HepG2 (cell line): ENCODE data around the gene SARS2. TPM values are rescaled to one million over a fixed set of nuclear protein-coding genes. Genes with fewer than 3 reads are reported as not detected.

ENCODE experiments used
- BRCA1 ChIP-seq: sonication (generic); formaldehyde crosslinking; IDR thresholded peaks from 2 replicates; pipeline ENCODE4 v1.4.0; 2020; ENCODE audit warnings: missing genetic modification reagents
- CREM ChIP-seq, 2 experiments: sonication (generic) in 1 of 2; formaldehyde crosslinking in 1 of 2; IDR thresholded peaks; 2 replicates each; pipeline versions ENCODE4 v1.4.0 to v1.6.1; 2016 to 2020; ENCODE audit warnings: antibody characterized with exemption in 1 of 2, mild to moderate bottlenecking in 1 of 2, missing genetic modification reagents in 1 of 2
- JUNB ChIP-seq: sonication (generic); formaldehyde crosslinking; IDR thresholded peaks from 2 replicates; pipeline ENCODE4 v1.8.0; 2022; ENCODE audit warnings: missing genetic modification reagents, mild to moderate bottlenecking, borderline replicate concordance
- KMT2A ChIP-seq: sonication (generic); formaldehyde crosslinking; IDR thresholded peaks from 2 replicates; pipeline ENCODE4 v1.4.0; 2020; ENCODE audit warnings: missing genetic modification reagents
- LCORL ChIP-seq, 2 experiments: fragments of 450-650 bp in 1 of 2; sonication (generic) in 1 of 2; formaldehyde crosslinking in 1 of 2; IDR thresholded peaks; 2 replicates each; pipeline versions ENCODE4 v1.5.0 to v1.6.1; 2017 to 2020; ENCODE audit warnings: antibody characterized with exemption in 1 of 2, missing genetic modification reagents in 1 of 2
- MED13 ChIP-seq: sonication (generic); formaldehyde crosslinking; IDR thresholded peaks from 2 replicates; pipeline ENCODE4 v1.5.0; 2020; ENCODE audit warnings: missing genetic modification reagents
- NRL ChIP-seq: sonication (generic); formaldehyde crosslinking; IDR thresholded peaks from 2 replicates; pipeline ENCODE4 v1.5.0; 2020; ENCODE audit warnings: missing genetic modification reagents, mild to moderate bottlenecking, moderate library complexity, borderline replicate concordance
- THYN1 ChIP-seq: sonication (generic); formaldehyde crosslinking; IDR thresholded peaks from 2 replicates; pipeline ENCODE4 v1.8.1; 2023; ENCODE audit warnings: low read depth, mild to moderate bottlenecking, moderate library complexity, missing genetic modification reagents, borderline replicate concordance
- TOPORS ChIP-seq: sonication (generic); formaldehyde crosslinking; IDR thresholded peaks from 2 replicates; pipeline ENCODE4 v1.8.0; 2023; ENCODE audit warnings: mild to moderate bottlenecking, missing genetic modification reagents
- YEATS4 ChIP-seq: sonication (generic); formaldehyde crosslinking; IDR thresholded peaks from 2 replicates; pipeline ENCODE4 v1.4.0; 2020; ENCODE audit warnings: missing genetic modification reagents, borderline replicate concordance
- ZFP90 ChIP-seq: sonication (generic); formaldehyde crosslinking; IDR thresholded peaks from 2 replicates; pipeline ENCODE4 v1.8.0; 2022; ENCODE audit warnings: missing genetic modification reagents, mild to moderate bottlenecking, inconsistent platforms, borderline replicate concordance
- ZMYM4 ChIP-seq: sonication (generic); formaldehyde crosslinking; IDR thresholded peaks from 2 replicates; pipeline ENCODE4 v1.8.1; 2023; ENCODE audit warnings: mild to moderate bottlenecking, missing genetic modification reagents
- ZNF34 ChIP-seq: sonication (generic); formaldehyde crosslinking; IDR thresholded peaks from 2 replicates; pipeline ENCODE4 v1.4.0; 2020; ENCODE audit warnings: mild to moderate bottlenecking, missing genetic modification reagents, borderline replicate concordance
- ZNF564 ChIP-seq: sonication (generic); formaldehyde crosslinking; IDR thresholded peaks from 2 replicates; pipeline ENCODE4 v1.8.1; 2023; ENCODE audit warnings: mild to moderate bottlenecking, missing genetic modification reagents
- ZNF616 ChIP-seq: sonication (generic); formaldehyde crosslinking; IDR thresholded peaks from 2 replicates; pipeline ENCODE4 v1.5.0; 2020; ENCODE audit warnings: low read depth, mild to moderate bottlenecking, missing genetic modification reagents
- ZNF83 ChIP-seq: sonication (generic); formaldehyde crosslinking; IDR thresholded peaks from 2 replicates; pipeline ENCODE4 v1.4.0; 2020; ENCODE audit warnings: missing genetic modification reagents, mild to moderate bottlenecking, borderline replicate concordance
- polyA plus RNA-seq, 8 experiments: library from polyadenylated mRNA; depleted of rRNA in 3 of 8; stranded (reverse) in 7 of 8; unstranded in 1 of 8; fragments of >200 nt; fragmentation: Illumina TruSeq in 4 of 8; extraction: Trizol in 4 of 8; gene quantifications; 2 replicates each; pipeline versions ENCODE4 v1.2.1 to v1.2.3, GENCODE V29; 2011 to 2016; ENCODE audit warnings: low read depth in 4 of 8, missing spikeins in 1 of 8, mixed read lengths in 1 of 8; ENCODE audit not compliant: insufficient read depth in 1 of 8
- total RNA-seq, 5 experiments: library from RNA; depleted of rRNA; stranded (reverse); fragments of >200 nt; fragmentation: Illumina TruSeq; extraction: Trizol; gene quantifications; 2 replicates each; pipeline ENCODE4 v1.2.3, GENCODE V29; 2016; ENCODE audit warnings: low read depth in 1 of 5
- TF ChIP-seq, protein P1 (sequence below): sonication (generic); formaldehyde crosslinking; IDR thresholded peaks from 2 replicates; pipeline ENCODE4 v1.4.0; 2020; ENCODE audit warnings: missing genetic modification reagents, borderline replicate concordance
- TF ChIP-seq, protein P2 (sequence below): sonication (generic); formaldehyde crosslinking; IDR thresholded peaks from 2 replicates; pipeline ENCODE4 v1.4.0; 2020; ENCODE audit warnings: missing genetic modification reagents, borderline replicate concordance
- TF ChIP-seq, protein P3 (sequence below): IDR thresholded peaks from 2 replicates; pipeline ENCODE4 v1.6.1; 2018; ENCODE audit warnings: missing genetic modification reagents
- TF ChIP-seq, protein P4 (sequence below): sonication (generic); formaldehyde crosslinking; conservative IDR thresholded peaks from 2 replicates; pipeline ENCODE4 v1.8.1; 2023; ENCODE audit warnings: missing genetic modification reagents

Gene SARS2
- total and polyA plus RNA-seq, 2 of the 13 experiments (the other 11 are each of a cell fraction or from before 2014, with no cell fraction given) = 40.0 to 48.6 TPM

DNA sequence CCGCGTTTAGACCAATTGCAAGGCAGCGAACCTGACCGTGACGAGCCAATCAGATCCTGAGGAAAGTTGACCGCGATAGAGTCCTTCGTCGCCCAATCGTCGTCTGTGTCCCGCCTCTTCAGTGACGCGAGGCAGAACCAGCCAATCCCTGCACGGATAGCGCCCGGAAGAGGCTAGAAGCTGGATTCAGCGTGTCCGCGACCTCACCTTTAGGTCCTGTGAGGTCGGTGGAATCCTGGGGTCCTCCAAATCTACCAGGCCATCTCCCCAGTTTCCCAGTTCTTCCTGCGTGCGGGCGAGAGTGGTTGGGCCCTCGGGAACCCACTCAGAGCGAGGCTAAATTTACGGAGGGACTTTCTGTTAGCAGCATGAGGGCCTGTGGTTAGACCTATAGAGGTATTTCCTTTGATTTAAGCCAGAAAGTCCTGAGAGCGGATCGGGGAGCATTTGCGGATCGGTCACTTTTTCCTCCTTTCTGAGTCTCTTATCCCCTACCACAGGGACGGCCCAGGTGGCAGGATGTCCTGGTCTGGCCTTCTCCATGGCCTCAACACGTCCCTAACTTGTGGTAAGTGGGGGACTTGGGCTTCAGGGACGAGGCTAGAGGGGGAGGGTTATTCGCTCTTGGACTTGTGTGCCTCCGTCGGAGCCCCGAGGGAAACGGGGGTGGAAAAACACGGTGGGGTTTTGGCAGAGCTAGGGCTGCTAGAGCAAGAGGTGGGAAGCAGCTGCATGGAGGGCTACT lies 385 bp upstream of the SARS2 start, which contains the start of gene MRPS12 (continued):
- TF ChIP-seq, protein P1, sequence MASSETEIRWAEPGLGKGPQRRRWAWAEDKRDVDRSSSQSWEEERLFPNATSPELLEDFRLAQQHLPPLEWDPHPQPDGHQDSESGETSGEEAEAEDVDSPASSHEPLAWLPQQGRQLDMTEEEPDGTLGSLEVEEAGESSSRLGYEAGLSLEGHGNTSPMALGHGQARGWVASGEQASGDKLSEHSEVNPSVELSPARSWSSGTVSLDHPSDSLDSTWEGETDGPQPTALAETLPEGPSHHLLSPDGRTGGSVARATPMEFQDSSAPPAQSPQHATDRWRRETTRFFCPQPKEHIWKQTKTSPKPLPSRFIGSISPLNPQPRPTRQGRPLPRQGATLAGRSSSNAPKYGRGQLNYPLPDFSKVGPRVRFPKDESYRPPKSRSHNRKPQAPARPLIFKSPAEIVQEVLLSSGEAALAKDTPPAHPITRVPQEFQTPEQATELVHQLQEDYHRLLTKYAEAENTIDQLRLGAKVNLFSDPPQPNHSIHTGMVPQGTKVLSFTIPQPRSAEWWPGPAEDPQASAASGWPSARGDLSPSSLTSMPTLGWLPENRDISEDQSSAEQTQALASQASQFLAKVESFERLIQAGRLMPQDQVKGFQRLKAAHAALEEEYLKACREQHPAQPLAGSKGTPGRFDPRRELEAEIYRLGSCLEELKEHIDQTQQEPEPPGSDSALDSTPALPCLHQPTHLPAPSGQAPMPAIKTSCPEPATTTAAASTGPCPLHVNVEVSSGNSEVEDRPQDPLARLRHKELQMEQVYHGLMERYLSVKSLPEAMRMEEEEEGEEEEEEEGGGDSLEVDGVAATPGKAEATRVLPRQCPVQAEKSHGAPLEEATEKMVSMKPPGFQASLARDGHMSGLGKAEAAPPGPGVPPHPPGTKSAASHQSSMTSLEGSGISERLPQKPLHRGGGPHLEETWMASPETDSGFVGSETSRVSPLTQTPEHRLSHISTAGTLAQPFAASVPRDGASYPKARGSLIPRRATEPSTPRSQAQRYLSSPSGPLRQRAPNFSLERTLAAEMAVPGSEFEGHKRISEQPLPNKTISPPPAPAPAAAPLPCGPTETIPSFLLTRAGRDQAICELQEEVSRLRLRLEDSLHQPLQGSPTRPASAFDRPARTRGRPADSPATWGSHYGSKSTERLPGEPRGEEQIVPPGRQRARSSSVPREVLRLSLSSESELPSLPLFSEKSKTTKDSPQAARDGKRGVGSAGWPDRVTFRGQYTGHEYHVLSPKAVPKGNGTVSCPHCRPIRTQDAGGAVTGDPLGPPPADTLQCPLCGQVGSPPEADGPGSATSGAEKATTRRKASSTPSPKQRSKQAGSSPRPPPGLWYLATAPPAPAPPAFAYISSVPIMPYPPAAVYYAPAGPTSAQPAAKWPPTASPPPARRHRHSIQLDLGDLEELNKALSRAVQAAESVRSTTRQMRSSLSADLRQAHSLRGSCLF (CRISPR knock-in tag) = no peak
- TF ChIP-seq KMT2A (no peak), NRL (no peak), TOPORS (no peak), YEATS4 (CRISPR knock-in tag) (no peak), BRCA1 (no peak), LCORL (IDR thresholded peaks at IDR 0.05) (no peak), LCORL (CRISPR knock-in tag; IDR thresholded peaks at IDR 0.05) (no peak), JUNB (CRISPR knock-in tag) (no peak), ZMYM4 (CRISPR knock-in tag) (no peak; the same call in 1 of the 2 replicates), ZNF564 (CRISPR knock-in tag) (no peak), THYN1 (CRISPR knock-in tag) (no peak), ZNF83 (CRISPR knock-in tag) (no peak), ZNF34 (CRISPR knock-in tag) (no peak), MED13 (CRISPR knock-in tag) (no peak), ZFP90 (0 out of 2 replicates have a peak, but pooled peaks have one; percentile 10), CREM (IDR thresholded peaks at IDR 0.05) (peak; percentile 86), CREM (CRISPR knock-in tag; IDR thresholded peaks at IDR 0.05) (no peak), ZNF616 (no peak)
- TF ChIP-seq, protein P2, sequence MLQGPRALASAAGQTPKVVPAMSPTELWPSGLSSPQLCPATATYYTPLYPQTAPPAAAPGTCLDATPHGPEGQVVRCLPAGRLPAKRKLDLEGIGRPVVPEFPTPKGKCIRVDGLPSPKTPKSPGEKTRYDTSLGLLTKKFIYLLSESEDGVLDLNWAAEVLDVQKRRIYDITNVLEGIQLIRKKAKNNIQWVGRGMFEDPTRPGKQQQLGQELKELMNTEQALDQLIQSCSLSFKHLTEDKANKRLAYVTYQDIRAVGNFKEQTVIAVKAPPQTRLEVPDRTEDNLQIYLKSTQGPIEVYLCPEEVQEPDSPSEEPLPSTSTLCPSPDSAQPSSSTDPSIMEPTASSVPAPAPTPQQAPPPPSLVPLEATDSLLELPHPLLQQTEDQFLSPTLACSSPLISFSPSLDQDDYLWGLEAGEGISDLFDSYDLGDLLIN (CRISPR knock-in tag) = 0 out of 2 replicates have a peak, but pooled peaks have one; percentile 60
- TF ChIP-seq, protein P3, sequence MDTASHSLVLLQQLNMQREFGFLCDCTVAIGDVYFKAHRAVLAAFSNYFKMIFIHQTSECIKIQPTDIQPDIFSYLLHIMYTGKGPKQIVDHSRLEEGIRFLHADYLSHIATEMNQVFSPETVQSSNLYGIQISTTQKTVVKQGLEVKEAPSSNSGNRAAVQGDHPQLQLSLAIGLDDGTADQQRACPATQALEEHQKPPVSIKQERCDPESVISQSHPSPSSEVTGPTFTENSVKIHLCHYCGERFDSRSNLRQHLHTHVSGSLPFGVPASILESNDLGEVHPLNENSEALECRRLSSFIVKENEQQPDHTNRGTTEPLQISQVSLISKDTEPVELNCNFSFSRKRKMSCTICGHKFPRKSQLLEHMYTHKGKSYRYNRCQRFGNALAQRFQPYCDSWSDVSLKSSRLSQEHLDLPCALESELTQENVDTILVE = no peak
- TF ChIP-seq, protein P4, sequence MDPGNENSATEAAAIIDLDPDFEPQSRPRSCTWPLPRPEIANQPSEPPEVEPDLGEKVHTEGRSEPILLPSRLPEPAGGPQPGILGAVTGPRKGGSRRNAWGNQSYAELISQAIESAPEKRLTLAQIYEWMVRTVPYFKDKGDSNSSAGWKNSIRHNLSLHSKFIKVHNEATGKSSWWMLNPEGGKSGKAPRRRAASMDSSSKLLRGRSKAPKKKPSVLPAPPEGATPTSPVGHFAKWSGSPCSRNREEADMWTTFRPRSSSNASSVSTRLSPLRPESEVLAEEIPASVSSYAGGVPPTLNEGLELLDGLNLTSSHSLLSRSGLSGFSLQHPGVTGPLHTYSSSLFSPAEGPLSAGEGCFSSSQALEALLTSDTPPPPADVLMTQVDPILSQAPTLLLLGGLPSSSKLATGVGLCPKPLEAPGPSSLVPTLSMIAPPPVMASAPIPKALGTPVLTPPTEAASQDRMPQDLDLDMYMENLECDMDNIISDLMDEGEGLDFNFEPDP (CRISPR knock-in tag) = no peak
